Adrenal gland (tissue), 12 donors: ENCODE results near the gene MRPL17. TPM values are rescaled to one million over a fixed set of nuclear protein-coding genes. Genes with fewer than 3 reads are reported as not detected.

Experiments used
- DNase-seq, 7 donors: peaks; one replicate each; pipeline ENCODE4 v3.0.0-alpha.2; 2019 to 2020
- H3K27ac ChIP-seq, 5 donors: fragments of 200-600 bp; sonication (generic) in 4 of 5; 1 replicate in 3 of 5; 2 replicates in 2 of 5; pipeline versions ENCODE4 v1.5.1 to v1.8.0; 2016 to 2020; ENCODE audit warnings: mild to moderate bottlenecking in 1 of 5
- H3K27me3 ChIP-seq: fragments of 200-600 bp; 2 replicates; pipeline ENCODE4 v1.8.0; 2021
- H3K36me3 ChIP-seq, 2 donors: fragments of 200-600 bp; replicated peaks in 1 of 2; 1 replicate in 1 of 2; 2 replicates in 1 of 2; pipeline versions ENCODE4 v1.5.1 to v1.8.0; 2018 to 2022
- H3K4me1 ChIP-seq, 2 donors: fragments of 200-600 bp; replicated peaks in 1 of 2; 1 replicate in 1 of 2; 2 replicates in 1 of 2; pipeline versions ENCODE4 v1.5.1 to v1.8.0; 2018 to 2021
- H3K4me3 ChIP-seq, 4 donors: fragments of 200-600 bp; sonication (generic) in 3 of 4; one replicate each; pipeline ENCODE4 v1.5.1; 2016 to 2018
- H3K9me3 ChIP-seq, 3 donors: fragments of 200-600 bp; sonication (generic) in 1 of 3; replicated peaks in 1 of 3; 1 replicate in 2 of 3; 2 replicates in 1 of 3; pipeline versions ENCODE4 v1.5.1 to v1.8.0; 2016 to 2021
- POLR2A ChIP-seq, 2 donors: fragments of 450-650 bp; IDR thresholded peaks; one replicate each; pipeline ENCODE4 v1.6.1; 2017; ENCODE audit warnings: antibody characterized with exemption in 2 of 2, mild to moderate bottlenecking in 2 of 2, moderate library complexity in 1 of 2
- WGBS, 4 donors: extraction: QIAGEN DNeasy Blood & Tissue Kit in 2 of 4; methylation state at CpG; one replicate each; pipeline versions ENCODE4 v1.1.5 to v1.1.7; 2013 to 2017; 5-methylcytosine and 5-hydroxymethylcytosine counted together
- intact Hi-C, 2 donors: fragments of 100-400 bp; cut with DNase I; formaldehyde crosslinking; loops; one replicate each; pipeline versions ENCODE4 v1.14.1 to v1.15.0; 2022 to 2023
- polyA plus RNA-seq, 3 donors: library from polyadenylated mRNA; stranded (reverse); fragments of 200-250 nt in 2 of 3; fragments of 350-450 nt in 1 of 3; fragmentation: Illumina TruSeq in 1 of 3; extraction: RNeasy Lipid Tissue Mini Kit (QIAGEN cat#74804) in 1 of 3; gene quantifications; one replicate each; pipeline ENCODE4 v1.2.3, GENCODE V29; 2013 to 2014
- total RNA-seq, 9 donors: library from RNA; depleted of rRNA in 4 of 9; stranded (reverse); fragments of >200 nt in 4 of 9; fragments of 120-200 nt in 1 of 9; fragmentation: NEBNext Ultra II Directional in 1 of 9; extraction: Animal tissue kit (Norgen Biotek cat#: 25700) in 1 of 9; gene quantifications; one replicate each; pipeline versions ENCODE4 v1.1.0 to v1.2.4, GENCODE V29; 2013 to 2023
- TF ChIP-seq, protein P1 (sequence below), 6 experiments: fragments of 450-650 bp in 4 of 6; fragments of 200-600 bp in 2 of 6; sonication (generic) in 1 of 6; IDR thresholded peaks; 1 replicate in 5 of 6; 2 replicates in 1 of 6; pipeline versions ENCODE4 v1.5.1 to v1.8.0; 2016 to 2021; ENCODE audit warnings: antibody characterized with exemption in 6 of 6, mild to moderate bottlenecking in 2 of 6, moderate library complexity in 1 of 6
- donor health status: healthy with polysubstance abuse.
- donor health status: Bipolar disorder and iron deficiency.
- donor health status: DM: yes; HTN: yes; CAD: no.
- donor health status: DM: no; HTN: no; CAD: no.
- donor health status: DM: no; HTN: no; CAD: no.
- donor health status: DM: yes; HTN: yes; CAD: no.

The MRPL17 gene
- total and polyA plus RNA-seq, 12 donors: 51.2 to 532 (median 80.6) TPM

DNA sequence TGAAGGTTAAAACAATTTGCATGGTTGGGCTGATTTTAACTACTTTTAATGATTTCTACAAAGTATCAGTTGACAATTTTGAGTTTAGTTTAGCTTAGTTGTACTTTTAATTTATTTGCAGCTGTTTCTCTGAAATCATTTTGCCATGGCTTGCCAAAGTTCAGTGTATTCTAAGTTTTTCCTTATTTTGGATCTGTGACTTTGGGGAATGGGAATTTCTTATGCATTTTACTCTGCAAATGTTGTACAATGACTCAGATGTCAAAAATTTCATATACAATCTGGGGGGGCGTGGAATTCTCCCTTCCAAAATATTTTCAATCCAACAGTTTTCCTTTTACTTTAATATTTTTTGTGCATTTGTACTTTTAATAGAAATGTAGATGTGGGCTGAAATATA lies 18.6 kb downstream of the MRPL17 start:
- intact Hi-C loops: no loop called here
- no peaks in the 10 kb centered on the region for H3K27me3 ChIP-seq
- no peak overlapping the region for H3K4me3 ChIP-seq
- TF ChIP-seq POLR2A (IDR thresholded peaks at IDR 0.05): no peak
- TF ChIP-seq, protein P1, sequence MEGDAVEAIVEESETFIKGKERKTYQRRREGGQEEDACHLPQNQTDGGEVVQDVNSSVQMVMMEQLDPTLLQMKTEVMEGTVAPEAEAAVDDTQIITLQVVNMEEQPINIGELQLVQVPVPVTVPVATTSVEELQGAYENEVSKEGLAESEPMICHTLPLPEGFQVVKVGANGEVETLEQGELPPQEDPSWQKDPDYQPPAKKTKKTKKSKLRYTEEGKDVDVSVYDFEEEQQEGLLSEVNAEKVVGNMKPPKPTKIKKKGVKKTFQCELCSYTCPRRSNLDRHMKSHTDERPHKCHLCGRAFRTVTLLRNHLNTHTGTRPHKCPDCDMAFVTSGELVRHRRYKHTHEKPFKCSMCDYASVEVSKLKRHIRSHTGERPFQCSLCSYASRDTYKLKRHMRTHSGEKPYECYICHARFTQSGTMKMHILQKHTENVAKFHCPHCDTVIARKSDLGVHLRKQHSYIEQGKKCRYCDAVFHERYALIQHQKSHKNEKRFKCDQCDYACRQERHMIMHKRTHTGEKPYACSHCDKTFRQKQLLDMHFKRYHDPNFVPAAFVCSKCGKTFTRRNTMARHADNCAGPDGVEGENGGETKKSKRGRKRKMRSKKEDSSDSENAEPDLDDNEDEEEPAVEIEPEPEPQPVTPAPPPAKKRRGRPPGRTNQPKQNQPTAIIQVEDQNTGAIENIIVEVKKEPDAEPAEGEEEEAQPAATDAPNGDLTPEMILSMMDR (IDR thresholded peaks at IDR 0.05): no peak
- no peaks in the 10 kb centered on the region for H3K4me1 ChIP-seq
- no peaks in the 10 kb centered on the region for H3K36me3 ChIP-seq
- no peak overlapping the region for H3K27ac ChIP-seq
- WGBS, 4 donors: 0% methylated on average over 1 of the region's 1 CpG
- no peaks in the 10 kb centered on the region for H3K9me3 ChIP-seq
- no peak for DNase-seq

DNA sequence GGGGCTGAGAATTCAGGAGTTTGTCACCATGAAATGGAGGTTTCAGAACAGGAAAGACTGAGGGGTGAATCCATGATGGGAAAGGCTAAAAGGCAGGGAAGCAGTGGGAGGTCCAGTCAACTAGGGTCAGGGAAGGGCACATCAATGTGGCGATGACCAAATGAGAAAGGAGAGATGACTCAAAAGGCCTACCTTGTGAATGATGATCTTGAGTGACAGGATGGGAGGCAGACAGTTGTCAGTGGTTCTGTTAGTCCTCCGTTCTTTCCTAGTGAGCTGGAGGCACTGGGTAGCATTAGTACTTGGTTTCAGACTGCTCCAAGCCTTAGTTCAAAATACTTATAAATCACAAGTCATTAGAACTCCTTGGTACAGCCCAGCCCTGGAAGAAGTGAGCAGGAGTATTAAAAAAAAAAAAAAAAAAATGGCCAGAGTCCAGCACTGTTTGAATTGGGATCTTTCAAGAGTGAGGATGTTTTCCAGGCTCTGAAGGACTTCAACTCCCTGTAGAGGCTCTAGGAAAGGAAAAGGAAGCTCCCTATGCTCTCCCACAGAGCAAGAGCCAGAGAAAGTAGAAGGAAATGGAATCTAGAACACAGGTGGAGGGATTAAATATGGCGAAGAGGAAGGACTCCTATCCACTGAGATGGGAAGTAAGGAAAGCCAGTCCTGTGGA lies 19.2 kb downstream of the MRPL17 start:
- no peaks in the 10 kb centered on the region for H3K4me1 ChIP-seq
- WGBS, 4 donors: 55 to 63% (median 61%) methylated on average over 3 of the region's 3 CpGs
- H3K36me3 ChIP-seq: no peaks in the 10 kb centered on the region
- TF ChIP-seq POLR2A (IDR thresholded peaks at IDR 0.05): no peak
- TF ChIP-seq, protein P1 (IDR thresholded peaks at IDR 0.05): no peak
- H3K4me3 ChIP-seq: no peak overlapping the region
- no peak overlapping the region for H3K27ac ChIP-seq
- DNase-seq: no peak
- no peaks in the 10 kb centered on the region for H3K27me3 ChIP-seq
- intact Hi-C loops: no loop called here
- H3K9me3 ChIP-seq: no peaks in the 10 kb centered on the region

DNA sequence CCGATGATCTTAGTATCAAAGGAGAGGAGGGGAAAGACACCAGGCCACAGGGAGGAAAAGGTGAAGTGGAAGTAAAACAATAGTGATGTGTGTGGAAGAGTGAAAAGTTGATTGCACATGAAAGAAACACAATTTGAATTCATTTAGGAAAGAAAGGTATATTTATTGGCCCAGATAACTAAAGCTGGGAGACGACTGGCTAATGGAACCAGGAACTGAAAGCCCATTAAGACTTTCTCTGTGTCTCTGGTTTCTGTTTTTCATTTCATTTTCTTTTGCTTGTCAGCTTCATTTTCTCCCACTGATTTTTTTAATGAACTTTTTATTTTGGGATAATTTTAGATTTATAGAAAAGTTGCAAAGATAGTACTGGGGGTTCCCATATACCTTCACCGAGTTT lies 22.4 kb downstream of the MRPL17 start:
- Histone ChIP-seq H3K36me3 (no peaks in the 10 kb centered on the region), H3K27ac (no peak overlapping the region), H3K9me3 (no peaks in the 10 kb centered on the region), H3K4me3 (no peak overlapping the region), H3K27me3 (no peaks in the 10 kb centered on the region), H3K4me1 (no peaks in the 10 kb centered on the region)
- no peak for DNase-seq
- WGBS, 4 donors: 82 to 85% (median 85%) methylated on average over 3 of the region's 3 CpGs
- no peak for TF ChIP-seq POLR2A (IDR thresholded peaks at IDR 0.05)
- intact Hi-C loops: no loop called here

DNA sequence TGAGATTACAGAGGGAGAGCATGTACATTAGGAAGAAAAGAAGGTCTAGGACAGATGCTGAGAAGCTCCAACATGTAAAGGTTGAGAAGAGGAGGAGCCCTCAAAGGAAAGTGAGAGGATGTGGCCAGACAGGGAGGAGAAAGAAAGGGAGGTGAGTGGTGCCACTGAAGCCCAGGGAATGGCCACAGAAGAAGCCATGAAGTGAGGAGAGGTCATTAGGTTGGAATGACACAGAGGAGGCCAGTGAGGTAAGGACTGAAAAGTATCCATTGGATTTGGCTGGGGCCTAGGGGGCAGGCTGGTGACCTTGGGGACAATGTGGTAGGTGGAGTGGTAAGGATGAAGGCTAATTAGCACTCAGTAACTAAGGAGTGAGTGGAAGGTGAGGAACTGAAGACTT lies 24.5 kb downstream of the MRPL17 start:
- Histone ChIP-seq H3K9me3 (no peaks in the 10 kb centered on the region), H3K27ac (no peak overlapping the region), H3K36me3 (no peaks in the 10 kb centered on the region), H3K27me3 (no peaks in the 10 kb centered on the region), H3K4me3 (no peak overlapping the region), H3K4me1 (no peaks in the 10 kb centered on the region)
- intact Hi-C loops: no loop called here
- DNase-seq: no peak
- TF ChIP-seq, protein P1 (IDR thresholded peaks at IDR 0.05): no peak
- no peak for TF ChIP-seq POLR2A (IDR thresholded peaks at IDR 0.05)

DNA sequence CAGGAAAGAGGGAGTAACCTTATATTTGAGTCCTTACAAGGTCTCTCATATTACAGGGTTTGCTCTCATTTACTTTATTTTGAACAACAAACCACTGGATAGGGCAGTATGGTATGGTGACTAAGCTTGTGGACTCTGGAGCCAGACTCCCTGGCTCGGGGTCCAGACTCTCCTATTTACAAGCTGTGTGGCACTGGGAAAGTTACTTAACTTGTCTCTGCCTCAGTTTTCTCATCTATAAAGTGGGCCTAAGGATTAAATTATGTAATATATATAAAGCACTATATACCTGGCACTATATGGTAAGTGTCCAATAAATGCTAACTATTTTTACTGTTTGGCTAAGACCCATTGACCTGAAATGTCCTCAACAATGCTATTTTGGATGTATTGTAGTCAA lies 25.8 kb downstream of the MRPL17 start:
- no peaks in the 10 kb centered on the region for H3K36me3 ChIP-seq
- H3K4me3 ChIP-seq: no peak overlapping the region
- TF ChIP-seq, protein P1 (IDR thresholded peaks at IDR 0.05): no peak
- TF ChIP-seq POLR2A (IDR thresholded peaks at IDR 0.05): no peak
- H3K27ac ChIP-seq: no peak overlapping the region
- intact Hi-C loops: no loop called here
- DNase-seq: no peak
- H3K27me3 ChIP-seq: no peaks in the 10 kb centered on the region
- H3K4me1 ChIP-seq: no peaks in the 10 kb centered on the region
- WGBS, 4 donors: 69 to 80% (median 76%) methylated on average over 1 of the region's 1 CpG
- no peaks in the 10 kb centered on the region for H3K9me3 ChIP-seq
